GM21737 (cell line): ENCODE results near the gene PTPRN2.

Source experiments
- ATAC-seq: cut with Tn5 transposase; IDR thresholded peaks from one replicate; pipeline ENCODE4 v1.9.1; 2021; ENCODE audit warnings: mild to moderate bottlenecking, moderate library complexity; ENCODE audit not compliant: unreplicated experiment

Gene PTPRN2

DNA sequence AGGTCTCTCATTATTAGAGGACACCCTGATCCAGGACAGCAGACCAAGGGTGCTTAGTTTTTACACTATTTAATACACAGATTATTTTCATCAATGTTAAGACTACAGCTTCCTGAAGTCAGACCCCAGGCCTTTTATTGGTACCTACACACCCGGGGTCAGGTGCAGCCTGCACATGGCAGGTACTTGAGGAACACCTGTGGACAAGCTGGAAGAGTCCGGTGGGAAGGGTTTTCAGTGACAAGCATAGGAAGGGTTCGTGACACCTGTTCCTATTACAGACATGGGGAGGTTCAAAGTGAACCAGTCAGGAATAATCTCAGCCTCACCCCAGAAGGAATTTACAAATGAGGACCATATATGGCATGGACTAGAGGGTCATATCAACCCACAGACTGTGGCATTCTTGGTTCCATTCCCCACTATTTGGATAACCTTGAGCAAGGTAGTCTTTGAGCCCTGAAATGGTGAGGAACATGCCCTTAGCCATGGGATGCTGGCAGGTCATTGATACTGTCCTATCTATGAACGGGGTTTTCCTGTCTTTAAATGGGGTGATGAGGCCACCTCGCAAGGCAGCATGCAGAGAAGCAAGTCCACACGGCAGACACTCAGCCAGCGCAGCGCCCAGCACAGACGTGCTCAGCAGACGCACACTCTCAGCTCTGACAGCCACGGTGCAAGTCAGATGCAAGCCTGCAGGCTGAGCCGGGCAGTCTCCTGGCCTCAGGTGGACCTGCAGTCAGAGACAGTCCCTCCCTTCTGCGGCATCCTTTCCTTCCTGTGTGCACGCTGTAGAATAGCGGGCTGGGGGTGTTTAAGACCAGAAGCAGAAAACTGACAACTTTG is 624.9 kb downstream of the PTPRN2 start:
- no peak for ATAC-seq

DNA sequence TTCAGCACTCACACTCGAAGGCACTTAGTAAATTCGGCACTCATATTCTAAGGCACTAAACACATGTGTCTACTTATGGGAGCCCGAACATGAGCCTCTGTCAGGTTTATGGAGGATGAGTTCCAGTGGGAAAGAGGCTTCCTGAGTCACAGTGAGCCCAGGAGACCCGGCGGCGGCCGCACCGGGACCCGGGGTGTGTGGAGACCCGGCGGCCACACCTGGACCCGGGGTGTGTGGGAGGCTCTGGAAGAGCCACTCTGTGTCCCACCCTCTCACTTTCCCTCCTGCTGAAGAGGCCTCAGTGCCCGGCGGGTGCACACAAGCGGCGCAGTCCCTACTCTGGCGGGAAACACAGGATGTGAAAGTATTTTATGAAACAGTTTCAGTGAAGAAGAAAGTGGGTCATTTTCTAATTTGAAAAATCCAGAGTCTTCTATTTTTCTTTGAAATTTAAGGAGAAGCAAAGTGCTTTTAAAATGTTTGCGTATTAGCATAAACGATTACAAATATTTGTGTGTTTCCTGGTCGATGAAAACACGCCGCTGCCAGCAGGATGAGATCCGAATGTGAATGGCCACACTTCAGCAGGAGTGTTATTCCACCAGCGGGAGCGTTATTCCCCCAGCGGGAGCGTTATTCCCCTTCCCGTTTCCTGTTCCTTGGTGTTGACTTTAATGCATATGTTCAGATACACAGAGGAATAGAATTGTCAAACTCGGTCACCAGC is 625.7 kb downstream of the PTPRN2 start:
- ATAC-seq: no peak

DNA sequence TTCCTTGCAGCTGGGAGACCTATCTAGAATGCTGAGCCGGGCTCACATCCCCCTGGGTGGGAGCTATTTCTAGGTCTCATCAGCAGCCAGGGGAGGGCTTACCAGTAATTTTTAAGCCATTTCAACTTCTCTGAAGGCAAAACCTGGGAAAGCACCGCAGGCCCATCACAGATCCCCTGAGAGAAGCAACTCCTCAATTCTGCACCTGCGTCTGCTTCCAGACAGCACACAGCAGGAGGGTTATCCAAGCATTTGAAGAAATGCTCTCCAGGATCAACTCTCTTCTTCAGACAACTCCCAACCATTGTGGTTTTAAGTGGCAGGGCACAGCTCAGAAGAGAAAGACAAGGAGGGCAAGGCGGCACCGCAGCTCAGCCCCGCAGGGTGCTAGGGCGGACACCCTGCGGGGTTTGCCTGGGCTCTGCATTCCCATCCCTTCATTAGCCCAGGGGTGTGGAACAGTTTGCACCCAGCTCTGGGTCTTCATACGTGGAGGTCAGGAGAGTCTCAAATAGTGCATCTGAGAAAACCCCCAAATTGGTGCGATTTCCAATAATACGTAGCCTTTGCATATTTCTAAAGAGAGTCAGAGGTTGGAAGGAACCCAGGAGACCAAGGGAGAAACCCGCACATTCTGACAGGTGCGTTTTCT is 632.1 kb downstream of the PTPRN2 start:
- no peak for ATAC-seq

DNA sequence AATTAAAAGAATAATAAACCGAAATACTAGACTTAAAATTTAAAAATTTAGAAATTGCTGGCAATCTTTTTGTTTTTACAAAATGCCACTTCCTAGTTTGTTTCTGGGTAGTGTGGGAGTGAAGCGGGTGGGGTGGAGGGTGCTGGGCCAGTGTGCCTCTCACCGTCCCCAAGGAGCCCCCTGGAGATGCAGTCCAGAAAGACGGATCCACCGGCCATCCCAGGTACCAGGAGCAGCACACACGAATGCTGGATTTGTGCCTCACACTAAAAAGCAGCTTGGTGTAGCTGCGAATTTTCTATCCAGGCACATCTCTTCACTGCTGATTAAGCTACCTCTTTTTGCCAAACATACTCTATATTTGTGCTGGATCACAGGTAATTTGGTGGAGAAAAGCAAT is 632.7 kb downstream of the PTPRN2 start:
- no peak for ATAC-seq

DNA sequence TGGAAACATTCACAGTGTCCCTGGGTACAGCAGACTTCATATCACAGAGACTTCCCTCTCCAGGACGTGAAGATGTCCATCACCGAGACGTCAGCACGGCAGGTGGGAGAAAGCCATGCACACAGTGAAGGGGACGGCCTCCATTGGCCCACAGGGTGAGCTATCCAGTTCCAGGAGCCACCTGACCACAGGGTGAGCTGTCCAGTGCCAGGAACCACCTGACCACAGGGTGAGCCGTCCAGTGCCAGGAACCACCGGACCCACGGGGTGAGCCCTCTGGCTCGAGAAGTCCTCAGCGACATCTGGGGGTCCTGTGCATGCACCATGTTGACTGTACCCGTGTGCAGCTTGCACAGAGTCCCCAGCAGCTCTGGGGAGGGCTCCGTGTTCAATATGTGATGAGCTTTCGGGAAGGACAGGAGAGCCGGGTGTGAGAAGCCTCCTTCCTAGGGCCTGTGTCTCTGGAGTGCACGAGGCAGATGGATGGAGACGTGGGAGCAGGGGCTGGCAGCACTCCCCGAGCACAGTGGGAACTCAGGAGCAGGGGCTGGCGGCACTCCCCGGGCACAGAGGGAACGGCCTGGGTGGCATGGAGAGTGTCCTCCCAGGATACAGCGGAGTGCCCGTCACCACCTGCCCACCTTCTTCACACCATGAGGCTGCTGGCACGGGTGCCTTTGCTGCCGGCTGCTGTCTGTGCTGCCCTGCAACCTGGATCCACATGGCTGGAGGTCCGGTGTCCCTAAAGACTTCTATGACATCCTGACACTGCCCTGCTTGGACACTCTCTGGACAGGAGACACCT is 634.6 kb downstream of the PTPRN2 start:
- no peak for ATAC-seq

DNA sequence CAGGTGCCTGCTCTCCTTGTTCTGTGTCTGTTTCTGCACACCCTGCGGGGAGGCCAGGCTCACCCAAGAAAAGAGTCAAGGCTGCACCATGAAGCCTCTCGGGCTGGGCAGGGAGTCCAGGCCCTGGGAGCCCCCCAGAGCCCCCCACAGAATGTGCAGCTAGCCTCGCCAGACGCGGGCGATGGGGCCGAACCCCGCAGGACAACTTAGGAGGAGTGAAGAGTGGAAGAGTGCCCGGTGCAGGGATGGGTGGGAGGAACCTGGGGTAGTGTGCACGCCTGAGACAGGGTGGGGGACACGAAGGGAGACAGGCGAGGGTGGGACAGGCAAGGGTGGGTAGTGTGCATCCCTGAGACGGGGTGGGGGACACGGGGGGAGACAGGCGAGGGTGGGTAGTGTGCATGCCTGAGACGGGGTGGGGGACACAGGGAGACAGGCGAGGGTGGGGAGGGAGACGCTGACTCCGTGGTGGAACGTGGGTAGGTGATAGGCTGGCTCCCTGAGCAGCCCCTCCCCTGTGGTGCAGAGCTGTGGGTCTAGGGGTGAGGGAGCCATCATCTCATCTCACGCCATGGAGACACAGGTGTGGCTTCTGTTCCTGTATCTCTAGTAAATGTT is 635.5 kb downstream of the PTPRN2 start:
- no peak for ATAC-seq

DNA sequence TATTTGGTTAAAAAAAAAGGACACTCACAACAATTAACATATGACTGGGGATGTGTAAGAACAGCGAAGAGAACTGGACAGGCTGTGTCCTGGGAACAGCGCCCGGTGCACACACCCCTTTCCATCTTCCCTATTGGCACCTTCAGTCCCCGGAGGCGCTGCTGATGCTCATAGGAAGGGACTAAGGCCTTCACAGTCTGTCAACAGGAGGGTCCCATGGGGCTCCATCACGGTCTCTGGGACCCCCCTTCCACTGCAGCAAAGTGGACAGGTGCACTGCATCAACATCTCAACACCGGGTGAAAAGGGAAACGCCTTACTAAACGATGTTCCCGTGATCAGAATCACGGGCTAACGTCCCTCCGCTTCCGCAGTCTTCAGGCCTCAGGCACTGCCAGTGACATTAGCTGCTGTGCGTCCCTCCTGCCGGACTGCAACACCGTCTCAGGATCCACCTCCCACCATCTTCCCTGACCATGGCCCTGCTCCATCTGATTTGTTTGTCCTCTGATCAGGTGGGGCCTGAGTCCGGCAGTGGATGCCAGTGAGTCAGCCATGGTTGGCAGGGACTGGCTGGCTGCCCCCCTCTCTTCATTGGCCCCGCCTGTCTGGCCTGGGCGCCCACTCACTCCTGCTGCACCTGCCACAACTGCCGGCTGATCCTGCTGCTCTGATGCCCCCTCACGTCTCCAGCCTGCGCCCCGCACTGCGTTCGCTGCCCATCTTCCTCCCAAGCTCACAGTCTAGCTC is 636.1 kb downstream of the PTPRN2 start:
- no peak for ATAC-seq

DNA sequence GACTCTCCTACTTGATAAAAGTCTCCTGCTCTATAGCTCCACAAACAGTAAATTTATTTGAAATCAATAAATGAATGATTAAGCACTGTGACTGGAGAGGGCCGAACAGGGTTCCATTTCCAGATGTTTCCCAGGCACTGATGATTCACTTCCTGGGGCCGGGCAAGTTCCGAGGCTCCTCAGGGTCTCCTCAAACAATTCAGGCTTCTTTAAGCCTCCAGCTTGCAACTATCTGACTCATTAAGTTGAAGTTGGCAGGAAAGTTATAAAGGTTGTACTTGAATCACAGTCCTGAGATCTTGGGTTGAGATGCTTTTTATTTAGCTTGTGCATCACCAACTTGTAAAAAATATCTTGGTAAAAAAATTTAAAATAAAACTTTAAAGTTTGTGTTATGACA is 637.9 kb downstream of the PTPRN2 start:
- no peak for ATAC-seq

DNA sequence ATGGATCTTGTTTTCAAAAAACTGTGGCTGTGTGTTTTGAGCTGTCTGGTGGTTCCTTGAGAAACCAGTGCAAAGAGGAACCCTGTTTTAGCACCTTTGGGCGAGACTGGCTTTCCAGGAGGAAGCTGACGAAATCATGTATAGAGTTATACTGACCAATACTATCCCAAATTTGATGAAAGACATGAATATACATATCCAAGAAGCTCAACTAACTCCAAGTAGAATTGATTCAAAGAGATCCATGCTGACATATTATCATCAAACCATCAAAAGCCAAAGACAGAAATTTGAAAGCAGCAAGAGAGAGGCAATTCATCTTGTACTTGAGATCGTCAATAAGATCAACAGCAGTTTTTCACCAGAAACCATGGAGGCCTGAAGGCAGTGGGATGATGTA is 640.1 kb downstream of the PTPRN2 start:
- ATAC-seq: no peak

DNA sequence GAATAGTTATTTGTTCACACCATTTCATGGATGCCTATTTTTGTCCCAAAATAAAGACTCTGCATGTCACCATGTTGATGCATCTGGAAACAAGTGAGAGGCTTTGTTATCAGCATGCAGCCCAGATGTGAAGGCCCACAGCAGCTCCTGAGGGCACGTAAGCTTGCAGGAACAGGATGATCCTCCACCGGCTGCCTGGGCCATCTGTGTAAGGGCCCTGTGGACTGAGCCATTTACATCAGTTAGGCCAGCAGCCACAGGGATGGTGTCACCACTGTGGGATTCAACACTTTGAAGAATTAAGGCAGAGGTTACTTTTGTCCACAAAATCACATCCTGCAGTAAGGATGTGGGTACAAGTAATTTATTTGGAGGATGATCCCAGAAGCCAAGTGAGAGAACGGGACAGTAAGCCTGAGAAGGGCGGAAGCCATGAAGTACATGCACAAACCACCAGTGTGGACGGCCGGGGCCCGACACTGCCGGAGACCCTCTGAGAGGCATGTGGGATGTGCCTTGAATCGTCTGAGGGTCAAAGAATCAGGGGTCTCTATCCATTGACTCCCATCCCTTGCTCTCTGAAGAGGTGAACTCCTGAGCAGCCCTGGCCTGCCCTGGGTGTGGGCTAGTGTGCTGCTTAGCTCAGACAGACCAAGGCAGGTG is 641.1 kb downstream of the PTPRN2 start:
- no peak for ATAC-seq

DNA sequence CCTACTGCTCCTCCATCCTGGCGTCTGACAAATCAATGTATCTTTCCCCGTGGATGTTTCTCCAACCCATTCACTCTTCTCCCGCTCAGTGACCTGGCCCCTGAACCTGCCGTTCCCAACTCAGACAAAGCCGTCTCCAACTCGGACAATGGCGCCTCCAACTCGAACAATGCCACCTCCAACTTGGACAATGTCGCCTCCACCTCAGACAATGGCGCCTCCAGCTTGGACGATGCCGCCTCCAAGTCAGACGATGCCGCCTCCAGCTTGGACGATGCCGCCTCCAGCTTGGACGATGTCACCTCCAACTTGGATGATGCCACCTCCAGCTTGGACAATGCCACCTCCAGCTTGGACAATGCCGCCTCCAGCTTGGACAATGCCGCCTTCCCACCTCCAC is 642.2 kb downstream of the PTPRN2 start:
- no peak for ATAC-seq

DNA sequence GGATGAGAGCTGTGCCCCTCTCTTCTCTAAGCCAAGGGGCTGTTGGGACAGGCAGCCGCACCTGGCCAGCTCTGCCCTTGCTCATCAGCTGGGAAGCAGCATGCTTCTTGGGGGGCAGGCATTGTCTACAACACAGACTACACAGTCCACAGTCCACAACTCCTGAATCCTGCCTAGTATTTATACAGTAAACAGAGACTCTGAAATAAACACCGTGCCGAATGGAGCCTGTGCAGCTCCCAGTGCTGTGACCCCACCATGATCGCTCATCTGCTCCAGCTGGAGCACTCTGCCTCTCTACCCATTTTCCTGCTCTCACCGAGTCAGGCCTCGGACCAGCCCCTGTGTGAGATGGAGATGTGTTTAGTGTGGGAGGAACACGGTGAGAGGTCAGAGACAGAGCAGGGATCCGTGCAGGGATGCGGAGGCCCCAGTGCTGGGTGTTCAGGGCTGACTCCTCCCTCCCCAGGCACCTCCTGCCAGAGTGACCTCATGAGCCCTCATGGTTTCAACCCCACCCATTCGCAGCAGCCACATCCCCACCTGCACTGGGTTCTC is 642.8 kb downstream of the PTPRN2 start:
- no peak for ATAC-seq

DNA sequence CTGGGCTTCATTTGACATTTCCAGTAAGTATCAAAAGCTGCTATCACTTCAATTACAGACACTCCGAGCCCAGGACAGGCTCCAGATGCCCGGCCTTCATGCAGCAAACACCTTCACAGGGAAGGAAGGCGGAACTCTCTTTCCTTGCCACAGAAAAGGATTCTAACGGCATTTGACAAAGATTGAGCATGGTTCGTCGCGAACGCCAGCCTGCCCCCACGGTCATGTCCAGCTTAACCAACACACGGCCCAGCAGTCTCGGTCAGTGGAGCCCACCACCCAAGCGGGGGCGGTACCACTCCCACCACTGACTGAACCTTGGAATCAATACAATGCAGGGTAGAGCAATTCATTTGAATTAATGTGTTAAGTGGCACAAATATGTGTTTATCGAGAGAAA is 643.6 kb downstream of the PTPRN2 start:
- no peak for ATAC-seq

DNA sequence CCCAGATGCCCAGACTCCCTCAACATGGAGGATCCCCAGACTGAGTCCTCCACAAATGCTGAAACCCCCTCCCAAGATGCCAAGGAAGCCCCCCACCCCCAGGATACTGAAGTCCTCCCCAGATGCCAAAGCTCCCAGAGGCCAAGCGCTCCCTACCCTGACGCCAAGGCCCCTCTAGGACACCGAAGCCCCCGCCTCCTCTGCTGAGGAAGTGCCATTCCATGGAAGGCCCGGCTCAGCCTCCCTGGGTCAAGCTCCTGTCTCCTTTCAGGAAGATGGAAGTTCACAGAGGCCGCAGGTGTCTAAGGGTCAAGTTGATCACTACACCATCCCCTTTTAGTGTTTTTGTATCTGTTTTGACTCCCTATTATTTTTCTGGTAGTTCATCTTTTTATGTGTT is 644.1 kb downstream of the PTPRN2 start:
- ATAC-seq: no peak

DNA sequence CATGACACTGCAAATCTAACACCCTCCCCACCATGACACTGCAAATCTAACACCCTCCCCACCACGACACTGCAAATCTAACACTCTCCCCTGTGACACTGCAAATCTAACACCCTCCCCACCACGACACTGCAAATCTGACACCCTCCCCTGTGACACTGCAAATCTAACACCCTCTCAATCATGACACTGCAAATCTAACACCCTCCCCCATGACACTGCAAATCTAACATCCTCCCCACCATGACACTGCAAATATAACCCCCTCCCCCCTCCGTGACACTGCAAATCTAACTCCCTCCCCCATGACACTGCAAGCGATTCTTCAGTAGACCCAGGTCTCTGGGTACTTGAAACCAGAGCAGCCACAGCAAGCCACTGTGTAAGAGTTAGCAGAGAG is 646.4 kb downstream of the PTPRN2 start:
- no peak for ATAC-seq

DNA sequence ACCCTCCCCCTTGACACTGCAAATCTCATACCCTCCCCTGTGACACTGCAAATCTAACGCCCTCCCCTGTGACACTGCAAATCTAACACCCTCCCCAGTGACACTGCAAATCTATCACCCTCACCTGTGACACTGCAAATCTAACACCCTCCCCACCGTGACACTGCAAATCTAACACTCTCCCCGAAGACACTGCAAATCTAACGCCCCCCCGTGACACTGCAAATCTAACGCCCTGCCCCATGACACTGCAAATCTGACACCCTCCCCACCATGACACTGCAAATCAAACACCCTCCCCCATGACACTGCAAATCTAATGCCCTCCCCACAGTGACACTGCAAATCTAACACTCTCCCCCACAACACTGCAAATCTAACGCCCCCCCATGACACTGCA is 647.1 kb downstream of the PTPRN2 start:
- no peak for ATAC-seq

DNA sequence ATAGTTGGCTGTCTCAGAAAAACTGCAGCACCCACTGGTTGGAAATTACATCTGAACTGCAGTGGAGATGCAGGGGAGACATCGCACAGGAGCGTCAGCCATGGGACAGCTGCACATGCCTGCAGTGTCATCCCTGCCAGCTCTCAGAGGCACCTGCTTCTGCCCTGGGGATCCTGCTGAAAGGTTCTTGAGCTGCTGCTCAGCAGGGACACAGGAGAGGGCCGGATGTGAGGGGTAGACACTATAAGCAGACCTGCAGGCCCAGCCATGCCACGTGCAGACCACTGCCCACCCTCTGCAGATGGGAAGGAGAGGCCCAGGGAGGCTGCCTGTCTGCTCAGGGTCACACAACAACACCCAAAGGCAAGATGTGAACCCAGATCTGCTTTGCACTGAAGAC is 649.4 kb downstream of the PTPRN2 start:
- ATAC-seq: no peak

DNA sequence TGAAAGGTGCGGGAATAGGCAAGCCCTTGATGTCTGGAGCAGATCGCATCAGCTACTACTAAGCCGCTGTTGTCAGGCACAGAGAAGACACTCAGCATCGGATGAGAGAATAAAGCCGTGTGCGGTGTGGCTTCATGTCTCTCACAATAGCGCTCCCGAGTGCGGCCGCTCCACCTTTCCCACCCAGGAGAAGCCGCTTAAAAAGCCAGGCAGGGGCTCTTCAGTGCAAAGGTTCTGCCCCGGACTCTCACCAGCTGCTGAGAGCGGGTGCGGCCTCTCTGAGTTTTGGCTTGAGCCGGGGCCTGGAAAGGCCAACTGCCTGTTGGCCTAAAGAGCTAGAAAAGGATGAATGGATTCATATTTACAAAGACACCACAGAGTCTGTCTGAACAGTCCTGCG is 650.2 kb downstream of the PTPRN2 start:
- no peak for ATAC-seq

DNA sequence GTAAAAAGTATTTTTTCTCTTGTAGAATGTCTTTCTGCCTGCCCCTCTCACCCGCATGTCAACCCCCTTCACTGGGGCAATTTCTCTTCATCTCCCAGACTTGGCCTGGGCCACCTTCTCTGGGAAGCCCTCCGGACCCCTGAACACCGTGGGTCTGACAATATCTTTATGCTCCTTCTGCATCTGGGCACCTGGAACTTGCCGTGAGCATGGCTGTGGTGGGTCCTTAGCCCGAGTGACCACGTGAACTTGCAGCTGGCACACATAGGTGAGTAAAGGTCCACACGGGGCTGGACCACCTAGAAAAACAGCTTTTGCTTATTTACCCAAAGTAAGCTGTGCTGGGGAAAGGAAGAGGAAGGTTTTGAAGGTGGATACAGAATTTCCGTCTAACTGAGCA is 650.6 kb downstream of the PTPRN2 start:
- ATAC-seq: no peak
